ENCODE measurements around the gene CDKN2C.

DNA sequence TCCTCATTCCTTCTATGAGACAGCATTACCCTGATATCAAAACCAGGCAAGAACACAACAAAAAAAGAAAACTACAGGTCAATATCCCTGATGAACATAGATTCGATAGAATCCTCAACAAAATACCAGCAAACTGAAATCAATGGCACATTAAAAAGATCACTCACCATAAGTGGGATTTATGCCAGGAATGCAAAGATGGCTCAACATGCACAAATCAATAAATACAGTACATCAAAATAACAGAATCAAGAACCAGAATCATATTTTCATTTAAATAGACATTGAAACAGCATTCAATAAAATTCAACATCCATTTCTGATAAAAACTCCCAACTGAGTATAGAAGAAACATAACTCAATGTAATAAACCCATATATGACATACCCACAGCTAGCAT is 46.5 kb upstream of the CDKN2C start:
- TF ChIP-seq ZNF639 (tag by site-specific recombination; IDR thresholded peaks at IDR 0.05): no peak
- TF ChIP-seq KLF16 (tag by site-specific recombination; IDR thresholded peaks at IDR 0.05): no peak
- TF ChIP-seq, protein P1, sequence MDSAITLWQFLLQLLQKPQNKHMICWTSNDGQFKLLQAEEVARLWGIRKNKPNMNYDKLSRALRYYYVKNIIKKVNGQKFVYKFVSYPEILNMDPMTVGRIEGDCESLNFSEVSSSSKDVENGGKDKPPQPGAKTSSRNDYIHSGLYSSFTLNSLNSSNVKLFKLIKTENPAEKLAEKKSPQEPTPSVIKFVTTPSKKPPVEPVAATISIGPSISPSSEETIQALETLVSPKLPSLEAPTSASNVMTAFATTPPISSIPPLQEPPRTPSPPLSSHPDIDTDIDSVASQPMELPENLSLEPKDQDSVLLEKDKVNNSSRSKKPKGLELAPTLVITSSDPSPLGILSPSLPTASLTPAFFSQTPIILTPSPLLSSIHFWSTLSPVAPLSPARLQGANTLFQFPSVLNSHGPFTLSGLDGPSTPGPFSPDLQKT (IDR thresholded peaks at IDR 0.05; ENCODE audit: borderline replicate concordance, low read depth, low read length): no peak

Data from HEK293 (cell line).